HepG2 (cell line): ENCODE measurements around the gene CAPN10. TPM values are rescaled to one million over a fixed set of nuclear protein-coding genes. Genes with fewer than 3 reads are reported as not detected.
A peak's percentile ranks its signal among the peaks of the same experiment; 100 is the strongest.

Source experiments
- ADNP ChIP-seq: sonication (generic); formaldehyde crosslinking; IDR thresholded peaks from 2 replicates; pipeline ENCODE4 v1.4.0; 2020; ENCODE audit warnings: missing genetic modification reagents
- DNMT1 ChIP-seq: sonication (generic); formaldehyde crosslinking; IDR thresholded peaks from 2 replicates; pipeline ENCODE4 v1.5.1; 2020; ENCODE audit warnings: mild to moderate bottlenecking, missing genetic modification reagents
- HDAC2 ChIP-seq: sonication (generic); formaldehyde crosslinking; IDR thresholded peaks from 2 replicates; pipeline ENCODE4 v1.4.0; 2020; ENCODE audit warnings: missing genetic modification reagents
- IKZF1 ChIP-seq: fragments of 450-650 bp; IDR thresholded peaks from 2 replicates; pipeline ENCODE4 v1.7.1; 2016
- IKZF4 ChIP-seq: sonication (generic); formaldehyde crosslinking; IDR thresholded peaks from 2 replicates; pipeline ENCODE4 v1.5.1; 2020; ENCODE audit warnings: borderline replicate concordance, mild to moderate bottlenecking, low read depth, missing genetic modification reagents; ENCODE audit errors: not compliant biosample characterization
- NRL ChIP-seq: sonication (generic); formaldehyde crosslinking; IDR thresholded peaks from 2 replicates; pipeline ENCODE4 v1.5.0; 2020; ENCODE audit warnings: missing genetic modification reagents, mild to moderate bottlenecking, moderate library complexity, borderline replicate concordance
- PITX1 ChIP-seq: sonication (generic); formaldehyde crosslinking; IDR thresholded peaks from 2 replicates; pipeline ENCODE4 v1.5.1; 2020; ENCODE audit warnings: mild to moderate bottlenecking, missing genetic modification reagents
- RNF2 ChIP-seq: fragments of 450-650 bp; conservative IDR thresholded peaks from 2 replicates; pipeline ENCODE4 v1.6.1; 2016; ENCODE audit warnings: low read depth
- SPEN ChIP-seq: sonication (generic); formaldehyde crosslinking; IDR thresholded peaks from 2 replicates; pipeline ENCODE4 v1.5.1; 2020; ENCODE audit warnings: low read depth, mild to moderate bottlenecking, missing genetic modification reagents
- SRY ChIP-seq: sonication (generic); formaldehyde crosslinking; IDR thresholded peaks from 2 replicates; pipeline ENCODE4 v1.8.0; 2022; ENCODE audit warnings: mild to moderate bottlenecking, missing genetic modification reagents
- ZNF232 ChIP-seq: sonication (generic); formaldehyde crosslinking; IDR thresholded peaks from 2 replicates; pipeline ENCODE4 v1.4.0; 2020; ENCODE audit warnings: missing genetic modification reagents, borderline replicate concordance
- ZNF451 ChIP-seq: sonication (generic); formaldehyde crosslinking; IDR thresholded peaks from 2 replicates; pipeline ENCODE4 v1.5.0; 2020; ENCODE audit warnings: mild to moderate bottlenecking, missing genetic modification reagents
- ZNF615 ChIP-seq: sonication (generic); formaldehyde crosslinking; IDR thresholded peaks from 2 replicates; pipeline ENCODE4 v1.5.0; 2020; ENCODE audit warnings: mild to moderate bottlenecking, missing genetic modification reagents, borderline replicate concordance
- ZNF619 ChIP-seq: sonication (generic); formaldehyde crosslinking; IDR thresholded peaks from 2 replicates; pipeline ENCODE4 v1.4.0; 2020; ENCODE audit warnings: mild to moderate bottlenecking, missing genetic modification reagents
- ZSCAN30 ChIP-seq: sonication (generic); formaldehyde crosslinking; IDR thresholded peaks from 2 replicates; pipeline ENCODE4 v1.5.0; 2020; ENCODE audit warnings: mild to moderate bottlenecking, missing genetic modification reagents
- polyA plus RNA-seq, 8 experiments: library from polyadenylated mRNA; depleted of rRNA in 3 of 8; stranded (reverse) in 7 of 8; unstranded in 1 of 8; fragments of >200 nt; fragmentation: Illumina TruSeq in 4 of 8; extraction: Trizol in 4 of 8; gene quantifications; 2 replicates each; pipeline versions ENCODE4 v1.2.1 to v1.2.3, GENCODE V29; 2011 to 2016; ENCODE audit warnings: low read depth in 4 of 8, missing spikeins in 1 of 8, mixed read lengths in 1 of 8; ENCODE audit not compliant: insufficient read depth in 1 of 8
- total RNA-seq, 5 experiments: library from RNA; depleted of rRNA; stranded (reverse); fragments of >200 nt; fragmentation: Illumina TruSeq; extraction: Trizol; gene quantifications; 2 replicates each; pipeline ENCODE4 v1.2.3, GENCODE V29; 2016; ENCODE audit warnings: low read depth in 1 of 5
- TF ChIP-seq, protein P1 (sequence below): sonication (generic); formaldehyde crosslinking; conservative IDR thresholded peaks from 2 replicates; pipeline ENCODE4 v1.8.0; 2022; ENCODE audit warnings: mild to moderate bottlenecking, moderate library complexity, missing genetic modification reagents
- TF ChIP-seq, protein P2 (sequence below): sonication (generic); formaldehyde crosslinking; IDR thresholded peaks from 2 replicates; pipeline ENCODE4 v1.9.0; 2021; ENCODE audit warnings: missing genetic modification reagents, borderline replicate concordance
- TF ChIP-seq, protein P3 (sequence below): sonication (generic); formaldehyde crosslinking; IDR thresholded peaks from 2 replicates; pipeline ENCODE4 v1.4.0; 2020; ENCODE audit warnings: missing genetic modification reagents
- TF ChIP-seq, protein P4 (sequence below): sonication (generic); formaldehyde crosslinking; IDR thresholded peaks from 2 replicates; pipeline ENCODE4 v1.4.0; 2020; ENCODE audit warnings: missing genetic modification reagents
- TF ChIP-seq, protein P5 (sequence below): sonication (generic); formaldehyde crosslinking; IDR thresholded peaks from 2 replicates; pipeline ENCODE4 v1.4.0; 2020; ENCODE audit warnings: mild to moderate bottlenecking, low read depth, missing genetic modification reagents

Gene CAPN10
- total and polyA plus RNA-seq, 2 of the 13 experiments (the other 11 are each of a cell fraction or from before 2014, with no cell fraction given), result 27.6 to 32.4 TPM

DNA sequence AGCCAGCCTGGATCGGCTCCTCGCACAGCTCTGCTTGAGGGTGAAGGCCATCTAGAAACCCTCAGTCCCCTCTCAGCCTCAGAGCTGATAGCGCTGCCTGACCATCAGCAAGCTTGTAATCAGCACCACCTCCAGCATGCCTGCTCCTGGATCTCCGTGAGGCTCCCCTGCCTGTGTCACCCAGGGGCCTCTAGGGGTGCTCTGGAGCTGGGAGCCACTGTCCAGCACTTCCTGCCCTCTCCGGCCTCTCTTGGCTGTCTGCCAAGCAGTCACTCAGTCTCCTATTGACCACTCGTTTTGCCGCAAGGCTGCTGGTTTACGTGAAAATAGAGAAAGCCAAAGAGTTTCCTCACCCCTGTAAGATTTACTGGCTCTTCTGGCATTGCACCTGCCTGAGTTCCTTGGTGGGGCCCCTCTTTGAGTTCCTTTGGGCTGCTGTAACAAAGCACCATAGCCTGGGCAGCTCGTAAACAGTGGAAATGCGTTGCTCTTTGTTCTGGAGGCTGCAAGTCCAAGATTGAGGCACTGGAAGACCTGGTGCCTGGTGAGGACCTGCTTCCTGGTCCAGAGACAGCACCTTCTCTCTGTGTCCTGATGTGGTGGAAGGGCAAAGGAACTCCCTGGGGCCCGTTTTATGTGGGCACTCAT lies 17.9 kb downstream of the CAPN10 start (continued):
- TF ChIP-seq ZSCAN30 (no peak), ZNF619 (CRISPR knock-in tag) (peak; percentile 24; the same call in 1 of the 2 replicates), DNMT1 (CRISPR knock-in tag) (peak; percentile 55; the same call in 1 of the 2 replicates), IKZF1 (no peak), ZNF232 (no peak), SRY (CRISPR knock-in tag) (no peak), ZNF451 (CRISPR knock-in tag) (0 out of 2 replicates have a peak, but pooled peaks have one; percentile 15), RNF2 (0 out of 2 replicates have a peak, but pooled peaks have one; percentile 52), IKZF4 (CRISPR knock-in tag) (no peak), SPEN (CRISPR knock-in tag) (no peak; the same call in 1 of the 2 replicates), HDAC2 (peak; percentile 77; the same call in 1 of the 2 replicates), ZNF615 (CRISPR knock-in tag) (no peak), PITX1 (CRISPR knock-in tag) (no peak; the same call in 1 of the 2 replicates), NRL (no peak), ADNP (CRISPR knock-in tag) (no peak)
- TF ChIP-seq, protein P1, sequence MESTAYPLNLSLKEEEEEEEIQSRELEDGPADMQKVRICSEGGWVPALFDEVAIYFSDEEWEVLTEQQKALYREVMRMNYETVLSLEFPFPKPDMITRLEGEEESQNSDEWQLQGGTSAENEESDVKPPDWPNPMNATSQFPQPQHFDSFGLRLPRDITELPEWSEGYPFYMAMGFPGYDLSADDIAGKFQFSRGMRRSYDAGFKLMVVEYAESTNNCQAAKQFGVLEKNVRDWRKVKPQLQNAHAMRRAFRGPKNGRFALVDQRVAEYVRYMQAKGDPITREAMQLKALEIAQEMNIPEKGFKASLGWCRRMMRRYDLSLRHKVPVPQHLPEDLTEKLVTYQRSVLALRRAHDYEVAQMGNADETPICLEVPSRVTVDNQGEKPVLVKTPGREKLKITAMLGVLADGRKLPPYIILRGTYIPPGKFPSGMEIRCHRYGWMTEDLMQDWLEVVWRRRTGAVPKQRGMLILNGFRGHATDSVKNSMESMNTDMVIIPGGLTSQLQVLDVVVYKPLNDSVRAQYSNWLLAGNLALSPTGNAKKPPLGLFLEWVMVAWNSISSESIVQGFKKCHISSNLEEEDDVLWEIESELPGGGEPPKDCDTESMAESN (CRISPR knock-in tag), result peak; percentile 82; the same call in 1 of the 2 replicates
- TF ChIP-seq, protein P2, sequence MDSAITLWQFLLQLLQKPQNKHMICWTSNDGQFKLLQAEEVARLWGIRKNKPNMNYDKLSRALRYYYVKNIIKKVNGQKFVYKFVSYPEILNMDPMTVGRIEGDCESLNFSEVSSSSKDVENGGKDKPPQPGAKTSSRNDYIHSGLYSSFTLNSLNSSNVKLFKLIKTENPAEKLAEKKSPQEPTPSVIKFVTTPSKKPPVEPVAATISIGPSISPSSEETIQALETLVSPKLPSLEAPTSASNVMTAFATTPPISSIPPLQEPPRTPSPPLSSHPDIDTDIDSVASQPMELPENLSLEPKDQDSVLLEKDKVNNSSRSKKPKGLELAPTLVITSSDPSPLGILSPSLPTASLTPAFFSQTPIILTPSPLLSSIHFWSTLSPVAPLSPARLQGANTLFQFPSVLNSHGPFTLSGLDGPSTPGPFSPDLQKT (CRISPR knock-in tag), result no peak
- TF ChIP-seq, protein P3, sequence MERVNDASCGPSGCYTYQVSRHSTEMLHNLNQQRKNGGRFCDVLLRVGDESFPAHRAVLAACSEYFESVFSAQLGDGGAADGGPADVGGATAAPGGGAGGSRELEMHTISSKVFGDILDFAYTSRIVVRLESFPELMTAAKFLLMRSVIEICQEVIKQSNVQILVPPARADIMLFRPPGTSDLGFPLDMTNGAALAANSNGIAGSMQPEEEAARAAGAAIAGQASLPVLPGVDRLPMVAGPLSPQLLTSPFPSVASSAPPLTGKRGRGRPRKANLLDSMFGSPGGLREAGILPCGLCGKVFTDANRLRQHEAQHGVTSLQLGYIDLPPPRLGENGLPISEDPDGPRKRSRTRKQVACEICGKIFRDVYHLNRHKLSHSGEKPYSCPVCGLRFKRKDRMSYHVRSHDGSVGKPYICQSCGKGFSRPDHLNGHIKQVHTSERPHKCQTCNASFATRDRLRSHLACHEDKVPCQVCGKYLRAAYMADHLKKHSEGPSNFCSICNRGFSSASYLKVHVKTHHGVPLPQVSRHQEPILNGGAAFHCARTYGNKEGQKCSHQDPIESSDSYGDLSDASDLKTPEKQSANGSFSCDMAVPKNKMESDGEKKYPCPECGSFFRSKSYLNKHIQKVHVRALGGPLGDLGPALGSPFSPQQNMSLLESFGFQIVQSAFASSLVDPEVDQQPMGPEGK, result 0 out of 2 replicates have a peak, but pooled peaks have one; percentile 46
- TF ChIP-seq, protein P4, sequence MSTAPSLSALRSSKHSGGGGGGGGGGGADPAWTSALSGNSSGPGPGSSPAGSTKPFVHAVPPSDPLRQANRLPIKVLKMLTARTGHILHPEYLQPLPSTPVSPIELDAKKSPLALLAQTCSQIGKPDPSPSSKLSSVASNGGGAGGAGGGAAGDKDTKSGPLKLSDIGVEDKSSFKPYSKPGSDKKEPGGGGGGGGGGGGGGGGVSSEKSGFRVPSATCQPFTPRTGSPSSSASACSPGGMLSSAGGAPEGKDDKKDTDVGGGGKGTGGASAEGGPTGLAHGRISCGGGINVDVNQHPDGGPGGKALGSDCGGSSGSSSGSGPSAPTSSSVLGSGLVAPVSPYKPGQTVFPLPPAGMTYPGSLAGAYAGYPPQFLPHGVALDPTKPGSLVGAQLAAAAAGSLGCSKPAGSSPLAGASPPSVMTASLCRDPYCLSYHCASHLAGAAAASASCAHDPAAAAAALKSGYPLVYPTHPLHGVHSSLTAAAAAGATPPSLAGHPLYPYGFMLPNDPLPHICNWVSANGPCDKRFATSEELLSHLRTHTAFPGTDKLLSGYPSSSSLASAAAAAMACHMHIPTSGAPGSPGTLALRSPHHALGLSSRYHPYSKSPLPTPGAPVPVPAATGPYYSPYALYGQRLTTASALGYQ (CRISPR knock-in tag), result peak; percentile 57; the same call in 1 of the 2 replicates
- TF ChIP-seq, protein P5, sequence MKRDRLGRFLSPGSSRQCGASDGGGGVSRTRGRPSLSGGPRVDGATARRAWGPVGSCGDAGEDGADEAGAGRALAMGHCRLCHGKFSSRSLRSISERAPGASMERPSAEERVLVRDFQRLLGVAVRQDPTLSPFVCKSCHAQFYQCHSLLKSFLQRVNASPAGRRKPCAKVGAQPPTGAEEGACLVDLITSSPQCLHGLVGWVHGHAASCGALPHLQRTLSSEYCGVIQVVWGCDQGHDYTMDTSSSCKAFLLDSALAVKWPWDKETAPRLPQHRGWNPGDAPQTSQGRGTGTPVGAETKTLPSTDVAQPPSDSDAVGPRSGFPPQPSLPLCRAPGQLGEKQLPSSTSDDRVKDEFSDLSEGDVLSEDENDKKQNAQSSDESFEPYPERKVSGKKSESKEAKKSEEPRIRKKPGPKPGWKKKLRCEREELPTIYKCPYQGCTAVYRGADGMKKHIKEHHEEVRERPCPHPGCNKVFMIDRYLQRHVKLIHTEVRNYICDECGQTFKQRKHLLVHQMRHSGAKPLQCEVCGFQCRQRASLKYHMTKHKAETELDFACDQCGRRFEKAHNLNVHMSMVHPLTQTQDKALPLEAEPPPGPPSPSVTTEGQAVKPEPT (CRISPR knock-in tag), result peak; percentile 82; the same call in 1 of the 2 replicates
